Measurements from ENCODE around the gene SMAD7. TPM values are rescaled to one million over a fixed set of nuclear protein-coding genes. Genes with fewer than 3 reads are reported as not detected.

Gene SMAD7
- total RNA-seq, 6 experiments from 2014 or later = 29.6 to 35.8 (median 30.7) TPM

DNA sequence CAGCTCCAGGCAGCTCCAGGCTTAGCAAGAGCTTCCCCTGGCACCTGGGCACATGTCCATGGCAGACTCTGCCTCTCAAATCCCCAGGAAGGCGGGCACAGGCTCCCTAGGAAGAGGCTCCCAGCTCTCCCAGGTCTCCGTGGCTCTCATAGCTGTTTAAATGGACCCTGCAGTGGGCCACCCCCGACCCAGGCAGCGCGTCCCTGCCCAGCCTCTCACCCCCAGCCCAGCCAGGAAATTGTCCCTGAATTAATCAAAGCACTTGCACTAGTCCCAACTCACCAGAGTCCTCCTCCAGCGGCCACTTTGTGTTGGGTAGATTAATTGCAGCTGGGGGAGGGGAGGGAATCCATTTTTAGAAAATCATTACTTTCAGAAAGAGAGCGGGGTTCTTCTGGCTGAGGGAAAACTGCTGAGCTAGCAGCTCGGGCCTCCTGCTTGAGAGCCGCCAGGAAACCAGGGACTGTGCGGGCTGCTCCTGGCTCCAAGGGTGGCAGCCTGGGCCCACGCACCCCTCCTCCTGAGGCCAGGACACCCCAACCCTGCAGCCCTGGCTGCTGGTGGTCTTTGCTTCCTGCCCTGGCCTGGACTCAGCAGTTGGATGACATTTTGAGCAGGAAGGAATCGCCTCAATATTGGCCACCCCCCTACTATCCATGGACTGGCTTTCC lies 36.0 kb downstream of the SMAD7 start:
- Mint-ChIP-seq H3K4me3 (no peak overlapping the region), H3K36me3 (ENCODE audit: low read depth) (peaks cover 11% of the 10 kb centered on the region), H3K27ac (no peak overlapping the region), H3K9me3 (no peaks in the 10 kb centered on the region), H3K27me3 (ENCODE audit: insufficient read depth) (peaks cover 16% of the 10 kb centered on the region), H3K4me1 (ENCODE audit: low read depth) (peaks cover 39% of the 10 kb centered on the region)
- no peak for DNase-seq
- TF ChIP-seq, protein P1, sequence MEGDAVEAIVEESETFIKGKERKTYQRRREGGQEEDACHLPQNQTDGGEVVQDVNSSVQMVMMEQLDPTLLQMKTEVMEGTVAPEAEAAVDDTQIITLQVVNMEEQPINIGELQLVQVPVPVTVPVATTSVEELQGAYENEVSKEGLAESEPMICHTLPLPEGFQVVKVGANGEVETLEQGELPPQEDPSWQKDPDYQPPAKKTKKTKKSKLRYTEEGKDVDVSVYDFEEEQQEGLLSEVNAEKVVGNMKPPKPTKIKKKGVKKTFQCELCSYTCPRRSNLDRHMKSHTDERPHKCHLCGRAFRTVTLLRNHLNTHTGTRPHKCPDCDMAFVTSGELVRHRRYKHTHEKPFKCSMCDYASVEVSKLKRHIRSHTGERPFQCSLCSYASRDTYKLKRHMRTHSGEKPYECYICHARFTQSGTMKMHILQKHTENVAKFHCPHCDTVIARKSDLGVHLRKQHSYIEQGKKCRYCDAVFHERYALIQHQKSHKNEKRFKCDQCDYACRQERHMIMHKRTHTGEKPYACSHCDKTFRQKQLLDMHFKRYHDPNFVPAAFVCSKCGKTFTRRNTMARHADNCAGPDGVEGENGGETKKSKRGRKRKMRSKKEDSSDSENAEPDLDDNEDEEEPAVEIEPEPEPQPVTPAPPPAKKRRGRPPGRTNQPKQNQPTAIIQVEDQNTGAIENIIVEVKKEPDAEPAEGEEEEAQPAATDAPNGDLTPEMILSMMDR (IDR thresholded peaks at IDR 0.05) = no peak

DNA sequence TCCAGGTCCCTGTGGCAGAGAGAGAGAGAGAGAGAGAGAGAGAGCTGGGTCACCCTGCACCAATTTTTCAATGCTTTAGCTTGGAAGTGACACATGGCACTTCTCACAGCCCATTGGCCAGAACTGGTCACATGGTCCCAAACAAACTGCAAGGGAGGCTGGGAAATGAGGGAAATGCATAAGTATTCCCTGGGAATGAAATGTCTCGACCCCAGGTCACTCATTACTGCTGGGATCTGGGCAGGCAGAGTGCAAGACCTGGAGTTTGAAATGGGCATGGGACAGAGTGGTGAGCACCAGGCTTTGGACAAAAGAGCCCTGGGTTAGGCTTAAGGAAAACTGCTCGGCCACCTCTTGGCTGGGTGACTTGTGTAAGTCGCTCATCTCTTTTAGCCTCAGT lies 37.0 kb downstream of the SMAD7 start:
- Mint-ChIP-seq H3K27ac (no peak overlapping the region), H3K36me3 (ENCODE audit: low read depth) (peaks cover 6% of the 10 kb centered on the region), H3K4me1 (ENCODE audit: low read depth) (peaks cover 30% of the 10 kb centered on the region), H3K9me3 (no peaks in the 10 kb centered on the region), H3K4me3 (no peak overlapping the region), H3K27me3 (ENCODE audit: insufficient read depth) (peaks cover 16% of the 10 kb centered on the region)
- DNase-seq = no peak
- TF ChIP-seq, protein P1 (IDR thresholded peaks at IDR 0.05) = no peak

DNA sequence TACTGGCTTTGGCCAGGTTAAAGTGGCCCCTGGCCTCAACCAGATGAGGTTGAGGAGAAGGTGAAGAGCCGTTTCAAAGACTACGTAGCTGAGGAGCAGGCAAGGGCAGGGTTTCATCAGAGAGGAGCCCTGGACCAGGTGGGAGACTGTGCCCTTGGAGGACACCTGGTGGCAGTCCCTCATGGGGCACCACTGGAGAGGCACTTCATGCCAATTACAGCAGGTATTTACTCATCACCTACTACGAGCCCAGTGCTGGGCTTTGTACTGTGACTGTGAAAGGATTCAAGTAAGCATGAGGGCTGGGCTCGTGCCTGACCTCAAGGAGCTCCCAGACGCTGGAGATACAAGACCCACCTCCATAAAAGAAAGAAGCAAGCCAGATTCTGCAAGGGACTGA lies 37.6 kb downstream of the SMAD7 start:
- peaks cover 13% of the 10 kb centered on the region for H3K27me3 Mint-ChIP-seq (ENCODE audit: insufficient read depth)

DNA sequence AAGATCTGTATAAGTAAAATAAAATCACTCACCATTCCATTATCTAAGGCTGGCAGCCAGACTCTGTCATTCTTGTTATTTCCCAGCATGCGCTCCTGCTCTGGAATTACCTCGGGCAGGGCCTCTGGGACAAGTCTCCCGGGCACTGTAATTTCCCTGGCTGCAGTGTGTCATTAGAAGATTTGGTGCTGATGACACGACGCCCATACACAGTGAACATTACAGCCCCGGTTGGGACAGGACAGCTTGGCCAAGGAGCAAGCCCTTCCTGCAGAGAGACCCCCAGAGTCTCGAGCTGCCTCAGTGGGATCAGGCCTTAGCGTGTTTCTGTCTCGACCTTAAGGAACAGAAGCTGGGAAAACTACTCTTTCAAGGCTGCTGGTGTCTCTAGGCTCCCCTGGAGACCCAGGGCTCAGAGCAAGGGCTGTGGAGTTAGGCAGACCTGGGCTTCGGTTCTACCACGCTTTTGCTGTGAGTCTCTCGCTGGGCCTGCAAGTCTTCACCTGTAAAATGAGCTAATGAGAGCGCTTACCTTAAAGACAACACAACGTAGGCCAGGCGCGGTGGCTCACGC lies 39.7 kb downstream of the SMAD7 start:
- TF ChIP-seq, protein P1 (IDR thresholded peaks at IDR 0.05) = no peak
- Mint-ChIP-seq H3K27me3 (ENCODE audit: insufficient read depth) (no peaks in the 10 kb centered on the region; the same call in none of the 2 replicates), H3K36me3 (ENCODE audit: low read depth) (no peaks in the 10 kb centered on the region), H3K27ac (no peak overlapping the region), H3K4me1 (ENCODE audit: low read depth) (peaks cover 5% of the 10 kb centered on the region), H3K4me3 (no peak overlapping the region), H3K9me3 (no peaks in the 10 kb centered on the region)
- no peak for DNase-seq

More for the DNA sequence above, 37.6 kb downstream of the SMAD7 start:
- TF ChIP-seq, protein P1 (IDR thresholded peaks at IDR 0.05) = peak; percentile 54
- no peak for DNase-seq
- Mint-ChIP-seq H3K36me3 (ENCODE audit: low read depth) (peaks cover 6% of the 10 kb centered on the region), H3K4me3 (no peak overlapping the region), H3K4me1 (ENCODE audit: low read depth) (peaks cover 24% of the 10 kb centered on the region), H3K27ac (no peak overlapping the region), H3K9me3 (no peaks in the 10 kb centered on the region)

DNA sequence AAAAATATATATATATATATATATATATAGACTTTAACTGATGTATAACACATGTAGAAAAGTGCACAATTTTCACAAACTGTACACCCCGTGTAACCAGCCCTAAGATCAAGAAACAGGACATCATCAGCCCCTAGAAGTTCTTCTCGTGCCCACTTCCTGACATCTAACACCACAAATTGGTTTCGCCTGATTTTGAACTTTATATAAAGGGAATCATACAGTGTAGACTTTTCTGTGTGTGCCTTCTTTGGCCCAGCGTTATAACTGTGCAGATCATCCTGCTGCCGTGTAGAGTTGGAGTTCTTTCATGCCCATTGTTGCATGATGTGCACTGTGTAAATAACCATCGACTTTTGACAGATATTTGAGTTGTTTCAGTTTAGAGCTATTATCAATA lies 41.0 kb downstream of the SMAD7 start:
- H3K36me3 Mint-ChIP-seq (ENCODE audit: low read depth) = peaks cover 9% of the 10 kb centered on the region
- no peaks in the 10 kb centered on the region; the same call in none of the 2 replicates for H3K27me3 Mint-ChIP-seq (ENCODE audit: insufficient read depth)
- H3K27ac Mint-ChIP-seq = no peak overlapping the region
- H3K4me3 Mint-ChIP-seq = no peak overlapping the region
- H3K9me3 Mint-ChIP-seq = peaks cover 9% of the 10 kb centered on the region
- H3K4me1 Mint-ChIP-seq (ENCODE audit: low read depth) = peaks cover 16% of the 10 kb centered on the region
- TF ChIP-seq, protein P1 (IDR thresholded peaks at IDR 0.05) = no peak
- DNase-seq = no peak
